H1 (cell line): Measurements from ENCODE around the gene TXN2. TPM values are rescaled to one million over a fixed set of nuclear protein-coding genes. Genes with fewer than 3 reads are reported as not detected.

ENCODE experiments used
- HDAC2 ChIP-seq, 2 experiments: fragments of 300-600 bp in 1 of 2; sonication (generic) in 1 of 2; IDR thresholded peaks; 2 replicates each; pipeline ENCODE4 v1.6.1; 2011 to 2012; ENCODE audit warnings: low read depth in 2 of 2, low read length in 2 of 2, mild to moderate bottlenecking in 2 of 2, moderate library complexity in 2 of 2, borderline replicate concordance in 1 of 2, inconsistent platforms in 1 of 2
- PHF8 ChIP-seq: fragments of 200-600 bp; sonication (generic); conservative IDR thresholded peaks from 2 replicates; pipeline ENCODE4 v1.7.1; 2012; ENCODE audit warnings: low read depth, mild to moderate bottlenecking, inconsistent platforms, low read length, moderate library complexity
- SP4 ChIP-seq: IDR thresholded peaks from 2 replicates; pipeline ENCODE4 v1.6.1; 2012; ENCODE audit warnings: low read length, inconsistent platforms
- SUZ12 ChIP-seq: fragments of 200-600 bp; sonication (generic); IDR thresholded peaks from 2 replicates; pipeline ENCODE4 v1.6.1; 2012; ENCODE audit warnings: mild to moderate bottlenecking, inconsistent platforms, low read length, moderate library complexity, mixed read lengths
- polyA plus RNA-seq, 7 experiments: library from polyadenylated mRNA; depleted of rRNA in 3 of 7; stranded (reverse) in 5 of 7; unstranded in 2 of 7; fragments of >200 nt in 5 of 7; fragments of 200-250 nt in 2 of 7; gene quantifications; 1 replicate in 5 of 7; 2 replicates in 1 of 7; 4 replicates in 1 of 7; pipeline versions ENCODE4 v1.2.1 to v1.2.3, GENCODE V29; 2011 to 2013; ENCODE audit warnings: missing spikeins in 2 of 7, mixed read lengths in 2 of 7
- total RNA-seq: library from RNA; stranded (reverse); fragmentation: NEBNext Ultra II Directional; extraction: Animal tissue kit (Norgen Biotek cat#: 25700); gene quantifications from 2 replicates; pipeline ENCODE4 v1.2.1, GENCODE V29; 2021
- TF ChIP-seq, protein P1 (sequence below): fragments of 300-600 bp; sonication (generic); IDR thresholded peaks from 2 replicates; pipeline ENCODE4 v1.7.1; 2012; ENCODE audit warnings: low read length, moderate library complexity, mild to moderate bottlenecking, inconsistent platforms; ENCODE audit not compliant: insufficient replicate concordance
- TF ChIP-seq, protein P2 (sequence below): IDR thresholded peaks from 2 replicates; pipeline ENCODE4 v1.6.1; 2011; ENCODE audit warnings: low read length, improper control_type of control experiment
- TF ChIP-seq, protein P3 (sequence below): IDR thresholded peaks from 2 replicates; pipeline ENCODE4 v1.6.1; 2012; ENCODE audit warnings: inconsistent platforms

Gene TXN2
- total and polyA plus RNA-seq, 2 of the 8 experiments (the other 6 are each of a cell fraction or from before 2014, with no cell fraction given), result 47.5 to 116 TPM

DNA sequence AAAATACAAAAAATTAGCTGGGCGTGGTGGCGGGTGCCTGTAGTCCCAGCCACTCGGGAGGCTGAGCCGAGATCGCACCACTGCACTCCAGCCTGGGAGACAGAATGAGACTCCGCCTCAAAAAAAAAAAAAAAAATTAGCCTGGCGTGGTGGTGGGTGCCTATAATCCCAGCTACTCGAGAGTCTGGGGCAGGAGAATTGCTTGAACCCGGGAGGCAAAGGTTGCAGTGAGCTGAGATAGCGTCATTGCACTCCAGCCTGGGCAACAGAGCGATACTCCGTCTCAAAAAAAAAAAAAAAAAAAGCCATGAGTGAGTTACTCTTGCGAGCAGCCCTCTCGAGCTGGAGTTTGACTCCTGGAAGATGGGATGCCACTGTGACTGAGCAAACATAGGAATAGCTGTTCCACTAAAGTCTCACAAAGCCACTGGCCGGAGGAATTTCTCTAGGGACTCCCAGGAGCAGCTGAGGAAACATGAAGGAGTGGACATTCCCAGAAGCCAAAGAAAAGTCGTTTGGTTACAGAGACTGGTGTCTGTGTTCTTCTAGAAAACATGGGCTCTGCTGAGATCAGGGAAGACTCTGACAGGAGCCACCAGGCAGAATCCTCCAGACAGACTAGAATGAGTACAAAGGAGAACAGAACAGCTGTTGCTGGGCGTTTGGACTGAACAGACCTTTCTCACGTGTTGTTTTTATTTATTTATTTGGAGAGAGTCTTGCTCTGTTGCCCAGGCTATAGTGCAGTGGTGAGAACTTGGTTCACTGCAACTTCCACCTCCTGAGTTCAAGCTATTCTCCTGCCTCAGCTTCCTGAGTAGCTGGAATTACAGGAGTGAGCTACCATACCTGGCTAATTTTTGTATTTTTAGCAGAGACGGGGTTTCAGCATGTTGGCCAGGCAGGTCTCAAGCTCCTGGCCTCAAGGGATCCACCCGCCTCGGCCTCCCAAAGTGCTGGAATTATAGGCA, 61.2 kb downstream of the TXN2 start (continued):
- TF ChIP-seq, protein P1, sequence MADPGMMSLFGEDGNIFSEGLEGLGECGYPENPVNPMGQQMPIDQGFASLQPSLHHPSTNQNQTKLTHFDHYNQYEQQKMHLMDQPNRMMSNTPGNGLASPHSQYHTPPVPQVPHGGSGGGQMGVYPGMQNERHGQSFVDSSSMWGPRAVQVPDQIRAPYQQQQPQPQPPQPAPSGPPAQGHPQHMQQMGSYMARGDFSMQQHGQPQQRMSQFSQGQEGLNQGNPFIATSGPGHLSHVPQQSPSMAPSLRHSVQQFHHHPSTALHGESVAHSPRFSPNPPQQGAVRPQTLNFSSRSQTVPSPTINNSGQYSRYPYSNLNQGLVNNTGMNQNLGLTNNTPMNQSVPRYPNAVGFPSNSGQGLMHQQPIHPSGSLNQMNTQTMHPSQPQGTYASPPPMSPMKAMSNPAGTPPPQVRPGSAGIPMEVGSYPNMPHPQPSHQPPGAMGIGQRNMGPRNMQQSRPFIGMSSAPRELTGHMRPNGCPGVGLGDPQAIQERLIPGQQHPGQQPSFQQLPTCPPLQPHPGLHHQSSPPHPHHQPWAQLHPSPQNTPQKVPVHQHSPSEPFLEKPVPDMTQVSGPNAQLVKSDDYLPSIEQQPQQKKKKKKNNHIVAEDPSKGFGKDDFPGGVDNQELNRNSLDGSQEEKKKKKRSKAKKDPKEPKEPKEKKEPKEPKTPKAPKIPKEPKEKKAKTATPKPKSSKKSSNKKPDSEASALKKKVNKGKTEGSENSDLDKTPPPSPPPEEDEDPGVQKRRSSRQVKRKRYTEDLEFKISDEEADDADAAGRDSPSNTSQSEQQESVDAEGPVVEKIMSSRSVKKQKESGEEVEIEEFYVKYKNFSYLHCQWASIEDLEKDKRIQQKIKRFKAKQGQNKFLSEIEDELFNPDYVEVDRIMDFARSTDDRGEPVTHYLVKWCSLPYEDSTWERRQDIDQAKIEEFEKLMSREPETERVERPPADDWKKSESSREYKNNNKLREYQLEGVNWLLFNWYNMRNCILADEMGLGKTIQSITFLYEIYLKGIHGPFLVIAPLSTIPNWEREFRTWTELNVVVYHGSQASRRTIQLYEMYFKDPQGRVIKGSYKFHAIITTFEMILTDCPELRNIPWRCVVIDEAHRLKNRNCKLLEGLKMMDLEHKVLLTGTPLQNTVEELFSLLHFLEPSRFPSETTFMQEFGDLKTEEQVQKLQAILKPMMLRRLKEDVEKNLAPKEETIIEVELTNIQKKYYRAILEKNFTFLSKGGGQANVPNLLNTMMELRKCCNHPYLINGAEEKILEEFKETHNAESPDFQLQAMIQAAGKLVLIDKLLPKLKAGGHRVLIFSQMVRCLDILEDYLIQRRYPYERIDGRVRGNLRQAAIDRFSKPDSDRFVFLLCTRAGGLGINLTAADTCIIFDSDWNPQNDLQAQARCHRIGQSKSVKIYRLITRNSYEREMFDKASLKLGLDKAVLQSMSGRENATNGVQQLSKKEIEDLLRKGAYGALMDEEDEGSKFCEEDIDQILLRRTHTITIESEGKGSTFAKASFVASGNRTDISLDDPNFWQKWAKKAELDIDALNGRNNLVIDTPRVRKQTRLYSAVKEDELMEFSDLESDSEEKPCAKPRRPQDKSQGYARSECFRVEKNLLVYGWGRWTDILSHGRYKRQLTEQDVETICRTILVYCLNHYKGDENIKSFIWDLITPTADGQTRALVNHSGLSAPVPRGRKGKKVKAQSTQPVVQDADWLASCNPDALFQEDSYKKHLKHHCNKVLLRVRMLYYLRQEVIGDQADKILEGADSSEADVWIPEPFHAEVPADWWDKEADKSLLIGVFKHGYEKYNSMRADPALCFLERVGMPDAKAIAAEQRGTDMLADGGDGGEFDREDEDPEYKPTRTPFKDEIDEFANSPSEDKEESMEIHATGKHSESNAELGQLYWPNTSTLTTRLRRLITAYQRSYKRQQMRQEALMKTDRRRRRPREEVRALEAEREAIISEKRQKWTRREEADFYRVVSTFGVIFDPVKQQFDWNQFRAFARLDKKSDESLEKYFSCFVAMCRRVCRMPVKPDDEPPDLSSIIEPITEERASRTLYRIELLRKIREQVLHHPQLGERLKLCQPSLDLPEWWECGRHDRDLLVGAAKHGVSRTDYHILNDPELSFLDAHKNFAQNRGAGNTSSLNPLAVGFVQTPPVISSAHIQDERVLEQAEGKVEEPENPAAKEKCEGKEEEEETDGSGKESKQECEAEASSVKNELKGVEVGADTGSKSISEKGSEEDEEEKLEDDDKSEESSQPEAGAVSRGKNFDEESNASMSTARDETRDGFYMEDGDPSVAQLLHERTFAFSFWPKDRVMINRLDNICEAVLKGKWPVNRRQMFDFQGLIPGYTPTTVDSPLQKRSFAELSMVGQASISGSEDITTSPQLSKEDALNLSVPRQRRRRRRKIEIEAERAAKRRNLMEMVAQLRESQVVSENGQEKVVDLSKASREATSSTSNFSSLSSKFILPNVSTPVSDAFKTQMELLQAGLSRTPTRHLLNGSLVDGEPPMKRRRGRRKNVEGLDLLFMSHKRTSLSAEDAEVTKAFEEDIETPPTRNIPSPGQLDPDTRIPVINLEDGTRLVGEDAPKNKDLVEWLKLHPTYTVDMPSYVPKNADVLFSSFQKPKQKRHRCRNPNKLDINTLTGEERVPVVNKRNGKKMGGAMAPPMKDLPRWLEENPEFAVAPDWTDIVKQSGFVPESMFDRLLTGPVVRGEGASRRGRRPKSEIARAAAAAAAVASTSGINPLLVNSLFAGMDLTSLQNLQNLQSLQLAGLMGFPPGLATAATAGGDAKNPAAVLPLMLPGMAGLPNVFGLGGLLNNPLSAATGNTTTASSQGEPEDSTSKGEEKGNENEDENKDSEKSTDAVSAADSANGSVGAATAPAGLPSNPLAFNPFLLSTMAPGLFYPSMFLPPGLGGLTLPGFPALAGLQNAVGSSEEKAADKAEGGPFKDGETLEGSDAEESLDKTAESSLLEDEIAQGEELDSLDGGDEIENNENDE, result no peak
- TF ChIP-seq, protein P2, sequence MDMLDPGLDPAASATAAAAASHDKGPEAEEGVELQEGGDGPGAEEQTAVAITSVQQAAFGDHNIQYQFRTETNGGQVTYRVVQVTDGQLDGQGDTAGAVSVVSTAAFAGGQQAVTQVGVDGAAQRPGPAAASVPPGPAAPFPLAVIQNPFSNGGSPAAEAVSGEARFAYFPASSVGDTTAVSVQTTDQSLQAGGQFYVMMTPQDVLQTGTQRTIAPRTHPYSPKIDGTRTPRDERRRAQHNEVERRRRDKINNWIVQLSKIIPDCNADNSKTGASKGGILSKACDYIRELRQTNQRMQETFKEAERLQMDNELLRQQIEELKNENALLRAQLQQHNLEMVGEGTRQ, result no peak
- no peak for TF ChIP-seq SP4
- TF ChIP-seq, protein P3, sequence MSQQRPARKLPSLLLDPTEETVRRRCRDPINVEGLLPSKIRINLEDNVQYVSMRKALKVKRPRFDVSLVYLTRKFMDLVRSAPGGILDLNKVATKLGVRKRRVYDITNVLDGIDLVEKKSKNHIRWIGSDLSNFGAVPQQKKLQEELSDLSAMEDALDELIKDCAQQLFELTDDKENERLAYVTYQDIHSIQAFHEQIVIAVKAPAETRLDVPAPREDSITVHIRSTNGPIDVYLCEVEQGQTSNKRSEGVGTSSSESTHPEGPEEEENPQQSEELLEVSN, result no peak
- TF ChIP-seq PHF8, result no peak
- no peak for TF ChIP-seq SUZ12
- TF ChIP-seq HDAC2 (IDR thresholded peaks at IDR 0.05; ENCODE audit: borderline replicate concordance in 1 of 2, low read depth in 2 of 2, low read length in 2 of 2), result no peak
